ENCODE measurements around the gene ARL8A.
"Not testable (repeated sequence)": the region's sequence is repeated elsewhere in the genome, so short reads cannot be mapped to it uniquely, and the experiment has no call there.

The ARL8A gene

GRCh38 chr1:202117898-202118371 lies 26.6 kb downstream of the ARL8A start:
- ATAC-seq (replicated peaks) (no peak), DNase-seq (no peak)
- Mint-ChIP-seq H3K27me3 (peaks cover 13 to 29% of the 10 kb centered on the region in 2 donors), H3K9me3 (no peaks in the 10 kb centered on the region), H3K36me3 (ENCODE audit: insufficient read depth) (no peaks in the 10 kb centered on the region), H3K4me1 (ENCODE audit: low read depth in 2 of 2) (peaks cover 0 to 3% of the 10 kb centered on the region in 2 donors), H3K4me3 (no peak overlapping the region), H3K27ac (no peak overlapping the region)

- Mint-ChIP-seq H3K27ac (no peak overlapping the region), H3K4me1 (ENCODE audit: low read depth in 2 of 2) (peaks cover 0 to 3% of the 10 kb centered on the region in 2 donors), H3K36me3 (ENCODE audit: insufficient read depth) (no peaks in the 10 kb centered on the region), H3K9me3 (no peaks in the 10 kb centered on the region), H3K27me3 (peaks cover 2 to 13% of the 10 kb centered on the region in 2 donors), H3K4me3 (no peak overlapping the region)
- ATAC-seq (replicated peaks) (no peak), DNase-seq (no peak)
Measured at GRCh38 chr1:202116287-202116686, 28.2 kb downstream of the ARL8A start.

- Mint-ChIP-seq H3K4me3 (no peak overlapping the region), H3K27me3 (peaks cover 0 to 16% of the 10 kb centered on the region in 2 donors), H3K9me3 (no peaks in the 10 kb centered on the region), H3K36me3 (ENCODE audit: insufficient read depth) (no peaks in the 10 kb centered on the region), H3K27ac (no peak overlapping the region), H3K4me1 (ENCODE audit: low read depth in 2 of 2) (peaks cover 0 to 3% of the 10 kb centered on the region in 2 donors)
- DNase-seq (no peak), ATAC-seq (replicated peaks) (no peak)
Measured at GRCh38 chr1:202113690-202114300, 30.7 kb downstream of the ARL8A start.

GRCh38 chr1:202112859-202113689 lies 31.5 kb downstream of the ARL8A start:
- H3K36me3 Mint-ChIP-seq (ENCODE audit: insufficient read depth), result no peaks in the 10 kb centered on the region
- peaks cover 0 to 16% of the 10 kb centered on the region in 2 donors for H3K27me3 Mint-ChIP-seq
- DNase-seq, result no peak
- H3K4me3 Mint-ChIP-seq, result no peak overlapping the region
- no peak overlapping the region for H3K27ac Mint-ChIP-seq
- peaks cover 0 to 3% of the 10 kb centered on the region in 2 donors for H3K4me1 Mint-ChIP-seq (ENCODE audit: low read depth in 2 of 2)
- ATAC-seq (replicated peaks), result no peak
- no peaks in the 10 kb centered on the region for H3K9me3 Mint-ChIP-seq

GRCh38 chr1:202111589-202111988 lies 32.9 kb downstream of the ARL8A start:
- not testable (repeated sequence) for H3K4me1 Mint-ChIP-seq (ENCODE audit: low read depth in 2 of 2); ATAC-seq (replicated peaks); H3K36me3 Mint-ChIP-seq (ENCODE audit: insufficient read depth); H3K27ac Mint-ChIP-seq; H3K4me3 Mint-ChIP-seq; H3K9me3 Mint-ChIP-seq; DNase-seq
- H3K27me3 Mint-ChIP-seq, result peaks cover 0 to 16% of the 10 kb centered on the region in 2 donors

GRCh38 chr1:202110977-202111376 lies 33.6 kb downstream of the ARL8A start:
- Mint-ChIP-seq H3K9me3 (no peaks in the 10 kb centered on the region), H3K4me3 (no peak overlapping the region), H3K27ac (no peak overlapping the region), H3K27me3 (peaks cover 0 to 16% of the 10 kb centered on the region in 2 donors), H3K36me3 (ENCODE audit: insufficient read depth) (no peaks in the 10 kb centered on the region), H3K4me1 (ENCODE audit: low read depth in 2 of 2) (peaks cover 0 to 3% of the 10 kb centered on the region in 2 donors)
- DNase-seq (no peak), ATAC-seq (replicated peaks) (no peak)

- DNase-seq, result no peak
- no peaks in the 10 kb centered on the region for H3K9me3 Mint-ChIP-seq
- H3K36me3 Mint-ChIP-seq (ENCODE audit: insufficient read depth), result no peaks in the 10 kb centered on the region
- no peak overlapping the region for H3K27ac Mint-ChIP-seq
- no peaks in the 10 kb centered on the region for H3K4me1 Mint-ChIP-seq (ENCODE audit: low read depth in 2 of 2)
- peaks cover 0 to 17% of the 10 kb centered on the region in 2 donors for H3K27me3 Mint-ChIP-seq
- no peak overlapping the region for H3K4me3 Mint-ChIP-seq
- no peak for ATAC-seq (replicated peaks)
Measured at GRCh38 chr1:202107801-202108731, 36.5 kb downstream of the ARL8A start.

- Mint-ChIP-seq H3K4me3 (no peak overlapping the region), H3K9me3 (no peaks in the 10 kb centered on the region), H3K27me3 (peaks cover 0 to 17% of the 10 kb centered on the region in 2 donors), H3K36me3 (ENCODE audit: insufficient read depth) (no peaks in the 10 kb centered on the region), H3K27ac (no peak overlapping the region), H3K4me1 (ENCODE audit: low read depth in 2 of 2) (no peaks in the 10 kb centered on the region)
- DNase-seq, result no peak
- no peak for ATAC-seq (replicated peaks)
Measured at GRCh38 chr1:202107321-202107761, 37.2 kb downstream of the ARL8A start.

GRCh38 chr1:202106340-202107254 lies 37.9 kb downstream of the ARL8A start:
- peaks cover 2 to 21% of the 10 kb centered on the region in 2 donors for H3K27me3 Mint-ChIP-seq
- H3K27ac Mint-ChIP-seq, result no peak overlapping the region
- H3K9me3 Mint-ChIP-seq, result no peaks in the 10 kb centered on the region
- H3K4me1 Mint-ChIP-seq (ENCODE audit: low read depth in 2 of 2), result no peaks in the 10 kb centered on the region
- ATAC-seq (replicated peaks) (no peak), DNase-seq (no peak)
- no peak overlapping the region for H3K4me3 Mint-ChIP-seq
- no peaks in the 10 kb centered on the region for H3K36me3 Mint-ChIP-seq (ENCODE audit: insufficient read depth)

- no peak overlapping the region for H3K4me3 Mint-ChIP-seq
- H3K9me3 Mint-ChIP-seq, result no peaks in the 10 kb centered on the region
- no peak for ATAC-seq (replicated peaks)
- DNase-seq, result no peak
- peaks cover 7 to 25% of the 10 kb centered on the region in 2 donors for H3K27me3 Mint-ChIP-seq
- H3K36me3 Mint-ChIP-seq (ENCODE audit: insufficient read depth), result no peaks in the 10 kb centered on the region
- no peaks in the 10 kb centered on the region for H3K4me1 Mint-ChIP-seq (ENCODE audit: low read depth in 2 of 2)
- H3K27ac Mint-ChIP-seq, result peak overlapping the region in 1 of 2 donors; percentile 16
Measured at GRCh38 chr1:202105571-202106339, 38.8 kb downstream of the ARL8A start.

- Mint-ChIP-seq H3K9me3 (no peaks in the 10 kb centered on the region), H3K27ac (no peak overlapping the region), H3K27me3 (peaks cover 7 to 21% of the 10 kb centered on the region in 2 donors), H3K4me1 (ENCODE audit: low read depth in 2 of 2) (no peaks in the 10 kb centered on the region), H3K36me3 (ENCODE audit: insufficient read depth) (no peaks in the 10 kb centered on the region), H3K4me3 (no peak overlapping the region)
- DNase-seq (no peak), ATAC-seq (replicated peaks) (no peak)
Measured at GRCh38 chr1:202104073-202104472, 40.5 kb downstream of the ARL8A start.

GRCh38 chr1:202101184-202101583 lies 43.4 kb downstream of the ARL8A start:
- no peaks in the 10 kb centered on the region for H3K9me3 Mint-ChIP-seq
- H3K4me3 Mint-ChIP-seq, result no peak overlapping the region
- no peaks in the 10 kb centered on the region for H3K4me1 Mint-ChIP-seq (ENCODE audit: low read depth in 2 of 2)
- ATAC-seq (replicated peaks) (no peak), DNase-seq (no peak)
- no peak overlapping the region for H3K27ac Mint-ChIP-seq
- no peaks in the 10 kb centered on the region for H3K36me3 Mint-ChIP-seq (ENCODE audit: insufficient read depth)
- H3K27me3 Mint-ChIP-seq, result peaks cover 7 to 21% of the 10 kb centered on the region in 2 donors
